ENCODE data around the gene ALOX15.

The ALOX15 gene

GRCh38 chr17:4600563-4600962, 40.9 kb downstream of the ALOX15 start:
- Histone ChIP-seq H3K4me3 (ENCODE audit: insufficient read depth, low read length, poor library complexity, severe bottlenecking) (no peak overlapping the region), H3K4me2 (ENCODE audit: low read depth, low read length, poor library complexity, severe bottlenecking) (no peak overlapping the region), H2AFZ (ENCODE audit: low read depth, low read length, severe bottlenecking) (no peak overlapping the region), H3K27me3 (ENCODE audit: low read length) (no peaks in the 10 kb centered on the region), H3K9me3 (ENCODE audit: insufficient read depth, low read length) (no peaks in the 10 kb centered on the region), H3K9ac (ENCODE audit: low read length) (no peak overlapping the region), H4K20me1 (ENCODE audit: low read depth, low read length) (no peaks in the 10 kb centered on the region), H3K9me2 (replicated peaks; ENCODE audit: insufficient read depth, low read length) (no peaks in the 10 kb centered on the region), H3K36me3 (ENCODE audit: low read length) (no peaks in the 10 kb centered on the region), H3K79me2 (ENCODE audit: insufficient read depth, low read length) (no peaks in the 10 kb centered on the region), H3K27ac (ENCODE audit: low read depth, low read length) (no peak overlapping the region), H3F3A (ENCODE audit: insufficient read depth) (no peaks in the 10 kb centered on the region)
- no peak for TF ChIP-seq EZH2phosphoT487 (conservative IDR thresholded peaks at IDR 0.05; ENCODE audit: low read length)
- no peak for TF ChIP-seq CTCF (IDR thresholded peaks at IDR 0.05; ENCODE audit: insufficient read depth, low read length, poor library complexity, severe bottlenecking)

GRCh38 chr17:4599505-4600281, 41.8 kb downstream of the ALOX15 start:
- Histone ChIP-seq H3K4me2 (ENCODE audit: low read depth, low read length, poor library complexity, severe bottlenecking) (no peak overlapping the region), H2AFZ (ENCODE audit: low read depth, low read length, severe bottlenecking) (no peak overlapping the region), H3K36me3 (ENCODE audit: low read length) (no peaks in the 10 kb centered on the region), H3K4me3 (ENCODE audit: insufficient read depth, low read length, poor library complexity, severe bottlenecking) (no peak overlapping the region), H3K27me3 (ENCODE audit: low read length) (no peaks in the 10 kb centered on the region), H3K9ac (ENCODE audit: low read length) (no peak overlapping the region), H3K79me2 (ENCODE audit: insufficient read depth, low read length) (no peaks in the 10 kb centered on the region), H3K27ac (ENCODE audit: low read depth, low read length) (no peak overlapping the region), H3K9me2 (replicated peaks; ENCODE audit: insufficient read depth, low read length) (no peaks in the 10 kb centered on the region), H3F3A (ENCODE audit: insufficient read depth) (no peaks in the 10 kb centered on the region), H4K20me1 (ENCODE audit: low read depth, low read length) (no peaks in the 10 kb centered on the region), H3K9me3 (ENCODE audit: insufficient read depth, low read length) (no peaks in the 10 kb centered on the region)
- no peak for TF ChIP-seq EZH2phosphoT487 (conservative IDR thresholded peaks at IDR 0.05; ENCODE audit: low read length)
- no peak for TF ChIP-seq CTCF (IDR thresholded peaks at IDR 0.05; ENCODE audit: insufficient read depth, low read length, poor library complexity, severe bottlenecking)

GRCh38 chr17:4598776-4599504, 42.5 kb downstream of the ALOX15 start:
- no peaks in the 10 kb centered on the region for H3K27me3 ChIP-seq (ENCODE audit: low read length)
- no peaks in the 10 kb centered on the region for H3K9me3 ChIP-seq (ENCODE audit: insufficient read depth, low read length)
- H3K9me2 ChIP-seq (replicated peaks; ENCODE audit: insufficient read depth, low read length), result no peaks in the 10 kb centered on the region
- no peaks in the 10 kb centered on the region for H4K20me1 ChIP-seq (ENCODE audit: low read depth, low read length)
- H3K4me3 ChIP-seq (ENCODE audit: insufficient read depth, low read length, poor library complexity, severe bottlenecking), result no peak overlapping the region
- H3K4me2 ChIP-seq (ENCODE audit: low read depth, low read length, poor library complexity, severe bottlenecking), result no peak overlapping the region
- H2AFZ ChIP-seq (ENCODE audit: low read depth, low read length, severe bottlenecking), result no peak overlapping the region
- H3K36me3 ChIP-seq (ENCODE audit: low read length), result no peaks in the 10 kb centered on the region
- TF ChIP-seq CTCF (IDR thresholded peaks at IDR 0.05; ENCODE audit: insufficient read depth, low read length, poor library complexity, severe bottlenecking), result no peak
- TF ChIP-seq EZH2phosphoT487 (conservative IDR thresholded peaks at IDR 0.05; ENCODE audit: low read length), result no peak
- no peak overlapping the region for H3K9ac ChIP-seq (ENCODE audit: low read length)
- H3F3A ChIP-seq (ENCODE audit: insufficient read depth), result no peaks in the 10 kb centered on the region
- H3K79me2 ChIP-seq (ENCODE audit: insufficient read depth, low read length), result no peaks in the 10 kb centered on the region
- H3K27ac ChIP-seq (ENCODE audit: low read depth, low read length), result no peak overlapping the region

Data from SU-DHL-6 (cell line).